Skeletal muscle tissue (tissue), 4 donors: ENCODE results near the gene CCDC28A. TPM values are rescaled to one million over a fixed set of nuclear protein-coding genes. Genes with fewer than 3 reads are reported as not detected.
A peak's percentile ranks its signal among the peaks of the same experiment; 100 is the strongest.
"Not testable (repeated sequence)": the region's sequence is repeated elsewhere in the genome, so short reads cannot be mapped to it uniquely, and the experiment has no call there.

Source experiments
- H3K27ac ChIP-seq: one replicate; pipeline ENCODE4 v1.7.0; 2013; ENCODE audit warnings: mild to moderate bottlenecking, low read depth, low read length, inconsistent platforms
- H3K27me3 ChIP-seq, 3 donors: one replicate each; pipeline ENCODE4 v1.7.0; 2013; ENCODE audit warnings: low read length in 3 of 3; ENCODE audit not compliant: control insufficient read depth in 3 of 3, insufficient read depth in 3 of 3
- H3K36me3 ChIP-seq, 3 donors: one replicate each; pipeline ENCODE4 v1.7.0; 2013; ENCODE audit warnings: low read length in 3 of 3; ENCODE audit not compliant: control insufficient read depth in 3 of 3, insufficient read depth in 3 of 3
- H3K4me1 ChIP-seq, 3 donors: one replicate each; pipeline ENCODE4 v1.7.0; 2013; ENCODE audit warnings: low read length in 3 of 3, mild to moderate bottlenecking in 3 of 3; ENCODE audit not compliant: control insufficient read depth in 3 of 3, insufficient read depth in 3 of 3
- H3K4me3 ChIP-seq, 3 donors: one replicate each; pipeline ENCODE4 v1.7.0; 2013; ENCODE audit warnings: low read length in 3 of 3
- H3K9ac ChIP-seq, 3 donors: one replicate each; pipeline ENCODE4 v1.7.0; 2013; ENCODE audit warnings: low read length in 3 of 3, mild to moderate bottlenecking in 3 of 3, moderate library complexity in 2 of 3, low read depth in 1 of 3
- H3K9me3 ChIP-seq, 3 donors: one replicate each; pipeline ENCODE4 v1.7.0; 2013; ENCODE audit warnings: low read length in 3 of 3; ENCODE audit not compliant: control insufficient read depth in 3 of 3
- total RNA-seq: library from RNA; depleted of rRNA; stranded (reverse); fragments of >200 nt; gene quantifications from one replicate; pipeline ENCODE4 v1.2.3, GENCODE V29; 2014
- donor health status: Osteomylitis.

The CCDC28A gene
- 11.0 TPM for total RNA-seq

DNA sequence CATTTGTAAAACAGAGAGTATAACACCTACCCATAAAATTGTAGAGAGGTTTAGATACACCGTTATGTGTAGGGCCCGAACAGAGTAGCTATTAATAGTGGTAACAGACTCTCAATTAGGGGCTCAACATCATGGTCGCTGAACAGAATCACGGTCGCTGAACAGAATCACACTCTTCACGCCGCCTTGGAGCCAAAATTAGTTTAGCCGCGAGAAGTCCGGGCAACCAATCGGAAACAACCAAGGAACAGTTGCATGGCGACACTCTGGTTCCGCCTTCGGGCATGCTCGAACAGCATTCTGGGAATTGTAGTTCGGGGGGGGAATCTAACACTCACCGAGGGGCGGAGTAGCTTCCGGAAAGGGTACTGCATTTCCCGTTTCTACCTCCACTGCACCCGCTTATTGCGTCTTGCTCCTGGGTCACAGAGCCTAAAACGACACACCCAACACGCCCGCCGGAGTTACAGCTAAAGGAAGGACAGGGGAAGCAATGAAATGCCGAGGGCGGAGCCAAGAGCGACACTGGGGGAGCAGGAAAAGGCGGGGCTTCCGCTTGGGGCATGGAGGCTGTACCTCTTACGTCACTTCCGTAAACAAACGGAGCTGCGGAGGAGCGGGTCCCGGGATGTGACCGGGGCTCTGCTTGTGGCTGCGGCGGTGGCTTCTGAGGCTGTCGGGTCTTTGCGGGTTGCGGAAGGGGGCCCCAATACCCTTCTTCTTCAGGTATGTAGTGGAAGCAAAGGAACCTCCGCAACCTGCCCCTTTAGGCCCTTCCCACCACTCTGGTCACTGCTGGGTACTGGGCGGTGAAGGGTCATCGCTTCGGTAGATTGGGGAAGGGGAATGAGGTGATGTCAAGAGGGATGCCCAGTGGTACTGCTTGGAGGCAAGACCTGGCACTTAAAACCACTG lies at the start of gene CCDC28A:
Gene CCDC28A, plus strand, starts transcription at position 593 of the 915 bp plus-strand sequence. CDS start 2,352 bp downstream, outside the sequence.
- H3K36me3 ChIP-seq, result peaks cover 0 to 12% (median 8%) of the 10 kb centered on the region in 3 donors
- H3K27ac ChIP-seq, result peak within 1 kb of the TSS; percentile 86
- no peaks in the 10 kb centered on the region for H3K9me3 ChIP-seq
- peak within 1 kb of the TSS; percentile 82 to 99 (median 97) for H3K4me3 ChIP-seq
- H3K4me1 ChIP-seq, result peaks cover 7 to 13% (median 13%) of the 10 kb centered on the region in 3 donors
- H3K9ac ChIP-seq, result peak within 1 kb of the TSS; percentile 91 to 97 (median 94)
- no peaks in the 10 kb centered on the region for H3K27me3 ChIP-seq

GRCh38 chr6:138724015-138724414 lies 49.6 kb upstream of the CCDC28A start:
- Histone ChIP-seq H3K9me3 (no peaks in the 10 kb centered on the region), H3K27me3 (no peaks in the 10 kb centered on the region), H3K9ac (no peak overlapping the region), H3K4me3 (no peak overlapping the region), H3K27ac (no peak overlapping the region), H3K36me3 (no peaks in the 10 kb centered on the region), H3K4me1 (peaks cover 0 to 5% (median 5%) of the 10 kb centered on the region in 3 donors)

DNA sequence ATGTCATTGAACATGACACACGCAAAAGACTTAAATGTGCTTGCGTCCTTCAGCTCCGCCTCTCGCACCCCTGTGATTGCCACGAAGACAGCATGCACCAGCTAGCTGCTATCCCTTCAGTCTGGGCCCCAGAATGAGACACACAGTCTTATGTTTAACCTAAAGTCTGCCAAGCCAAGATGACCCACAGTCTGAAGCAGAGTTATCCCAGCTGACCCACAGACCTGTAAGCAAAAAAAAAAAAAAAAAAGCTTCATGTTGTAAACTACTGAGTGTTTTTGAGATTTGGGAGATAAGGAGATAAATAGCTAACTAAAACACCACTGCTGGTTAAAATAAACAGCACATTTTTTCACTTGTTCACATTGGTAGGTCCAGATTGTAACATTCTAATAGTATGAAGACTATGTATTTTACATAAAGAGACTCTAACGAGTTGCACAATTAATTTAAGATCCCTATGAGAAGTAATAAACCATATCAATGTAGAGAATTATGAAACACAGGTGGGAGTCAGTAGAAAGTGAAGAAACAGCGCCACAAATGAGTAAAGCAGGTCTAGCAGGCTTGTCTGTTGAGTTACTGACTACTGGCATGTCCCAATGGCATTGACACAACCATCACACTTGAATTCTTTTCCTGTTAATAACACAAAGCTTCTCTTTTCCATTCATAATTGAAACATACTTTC lies 47.4 kb upstream of the CCDC28A start:
- Histone ChIP-seq H3K9ac (no peak overlapping the region), H3K4me1 (peaks cover 0 to 3% (median 0%) of the 10 kb centered on the region in 3 donors), H3K36me3 (no peaks in the 10 kb centered on the region), H3K27me3 (no peaks in the 10 kb centered on the region), H3K9me3 (no peaks in the 10 kb centered on the region), H3K27ac (no peak overlapping the region), H3K4me3 (no peak overlapping the region)

GRCh38 chr6:138726757-138727097 lies 46.8 kb upstream of the CCDC28A start:
- Histone ChIP-seq H3K4me3 (no peak overlapping the region), H3K4me1 (peaks cover 0 to 3% (median 0%) of the 10 kb centered on the region in 3 donors), H3K9ac (no peak overlapping the region), H3K27ac (no peak overlapping the region), H3K27me3 (no peaks in the 10 kb centered on the region), H3K9me3 (no peaks in the 10 kb centered on the region), H3K36me3 (no peaks in the 10 kb centered on the region)

DNA sequence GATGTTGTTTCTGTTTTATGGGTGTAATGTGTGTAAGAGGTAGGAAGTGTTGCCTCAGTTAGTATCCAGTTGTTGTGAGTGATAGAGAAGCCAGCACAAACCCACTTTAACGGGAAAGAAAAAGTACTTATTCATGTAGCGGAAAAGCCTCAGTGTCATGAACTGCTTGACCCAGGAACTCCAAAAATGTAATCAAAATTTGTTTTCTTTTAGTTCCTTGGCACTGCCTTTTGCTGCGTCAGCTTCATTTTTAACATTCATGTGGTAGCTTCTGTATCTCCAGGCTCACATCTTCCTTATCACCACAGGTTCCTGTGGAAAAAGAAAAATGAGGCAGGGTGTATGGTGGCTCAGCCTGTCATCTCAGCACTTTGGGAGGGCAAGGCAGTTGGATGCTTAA lies 46.4 kb upstream of the CCDC28A start:
- peaks cover 0 to 3% (median 0%) of the 10 kb centered on the region in 3 donors for H3K4me1 ChIP-seq
- no peak overlapping the region for H3K27ac ChIP-seq
- H3K36me3 ChIP-seq, result no peaks in the 10 kb centered on the region
- H3K9ac ChIP-seq, result no peak overlapping the region
- no peaks in the 10 kb centered on the region for H3K9me3 ChIP-seq
- H3K4me3 ChIP-seq, result no peak overlapping the region
- no peaks in the 10 kb centered on the region for H3K27me3 ChIP-seq

- Histone ChIP-seq H3K4me1 (no peaks in the 10 kb centered on the region), H3K27me3 (no peaks in the 10 kb centered on the region), H3K9ac (no peak overlapping the region), H3K27ac (no peak overlapping the region), H3K36me3 (no peaks in the 10 kb centered on the region), H3K4me3 (no peak overlapping the region), H3K9me3 (no peaks in the 10 kb centered on the region)
These were observed 44.9 kb upstream of the CCDC28A start for GRCh38 chr6:138728662-138729061.

- H3K9ac ChIP-seq, H3K27me3 ChIP-seq, H3K4me1 ChIP-seq, H3K9me3 ChIP-seq, H3K36me3 ChIP-seq, H3K4me3 ChIP-seq, H3K27ac ChIP-seq: not testable (repeated sequence)
These were observed 43.5 kb upstream of the CCDC28A start for GRCh38 chr6:138730037-138730436.

DNA sequence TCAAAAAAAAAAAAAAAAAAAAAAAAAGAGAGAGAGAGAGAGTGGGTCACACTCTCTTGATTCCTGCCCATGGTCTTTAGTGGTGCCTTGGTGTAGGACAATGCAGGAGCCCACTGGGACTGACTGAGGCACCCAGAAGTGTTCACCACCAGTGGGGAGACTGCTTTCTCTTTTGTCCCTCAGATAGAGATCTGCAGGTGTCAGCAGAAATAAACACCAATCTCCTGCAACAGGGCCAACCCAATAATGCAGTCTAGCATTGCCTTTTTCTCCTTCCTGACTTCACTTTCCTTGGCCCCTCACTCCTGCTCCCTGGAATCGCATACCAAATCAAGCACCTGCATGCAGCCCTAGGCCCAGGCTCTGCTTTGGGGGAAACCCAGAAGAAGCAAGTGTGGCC lies 39.0 kb upstream of the CCDC28A start:
- Histone ChIP-seq H3K4me3 (no peak overlapping the region), H3K9me3 (no peaks in the 10 kb centered on the region), H3K36me3 (no peaks in the 10 kb centered on the region), H3K27me3 (no peaks in the 10 kb centered on the region), H3K4me1 (no peaks in the 10 kb centered on the region), H3K9ac (no peak overlapping the region), H3K27ac (no peak overlapping the region)

DNA sequence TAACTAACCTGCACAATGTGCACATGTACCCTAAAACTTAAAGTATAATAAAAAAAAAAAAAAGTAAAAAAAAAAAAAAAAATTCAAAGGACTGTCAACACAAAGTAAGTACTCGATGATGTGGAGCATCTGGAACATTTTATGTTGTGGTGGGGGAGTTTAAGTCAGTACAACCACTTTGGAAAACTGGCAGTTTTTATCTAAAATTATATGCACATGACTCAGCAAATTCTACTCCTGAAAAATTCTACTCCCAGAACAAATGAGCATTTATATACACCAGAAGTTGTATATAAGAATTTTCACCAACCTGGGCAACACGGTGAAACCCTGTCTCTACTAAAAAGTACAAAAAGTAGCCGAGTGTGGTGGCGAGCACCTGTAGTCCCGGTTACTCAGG lies 36.9 kb upstream of the CCDC28A start:
- H3K4me1 ChIP-seq, result no peaks in the 10 kb centered on the region
- H3K9ac ChIP-seq, result no peak overlapping the region
- H3K9me3 ChIP-seq, result no peaks in the 10 kb centered on the region
- no peaks in the 10 kb centered on the region for H3K36me3 ChIP-seq
- H3K4me3 ChIP-seq, result no peak overlapping the region
- H3K27ac ChIP-seq, result no peak overlapping the region
- no peaks in the 10 kb centered on the region for H3K27me3 ChIP-seq

- H3K27ac ChIP-seq, result no peak overlapping the region
- no peaks in the 10 kb centered on the region for H3K36me3 ChIP-seq
- no peak overlapping the region for H3K4me3 ChIP-seq
- H3K27me3 ChIP-seq, result no peaks in the 10 kb centered on the region
- no peak overlapping the region for H3K9ac ChIP-seq
- no peaks in the 10 kb centered on the region for H3K4me1 ChIP-seq
- no peaks in the 10 kb centered on the region for H3K9me3 ChIP-seq
These were observed 21.6 kb upstream of the CCDC28A start for GRCh38 chr6:138752017-138752416.
